Stimulated activated memory B cell treated with anti-CD40 and anti-IgM and Interleukin-4, amounts not matched to agents 10 μg/mL and 1 μg/mL and 100 μg/mL, for 72 hours (primary cell): ENCODE measurements around the gene EXOC2.

Source experiments
- ATAC-seq: fragments of 150-1000 bp; cut with Tn5 transposase; 2 replicates; pipeline ENCODE4 v1.10.0; 2021
- H3K27ac Mint-ChIP-seq: one replicate; pipeline ENCODE4 v1.8.0; 2022; ENCODE audit warnings: mild to moderate bottlenecking, mixed read lengths
- H3K27me3 Mint-ChIP-seq: one replicate; pipeline ENCODE4 v1.8.0; 2022; ENCODE audit warnings: mixed read lengths
- H3K36me3 Mint-ChIP-seq: one replicate; pipeline ENCODE4 v1.8.0; 2022; ENCODE audit warnings: mixed read lengths
- H3K4me1 Mint-ChIP-seq: one replicate; pipeline ENCODE4 v1.8.0; 2022; ENCODE audit warnings: mixed read lengths
- H3K4me3 Mint-ChIP-seq: one replicate; pipeline ENCODE4 v1.8.0; 2022; ENCODE audit warnings: mild to moderate bottlenecking, moderate library complexity, mixed read lengths
- H3K9me3 Mint-ChIP-seq: one replicate; pipeline ENCODE4 v1.8.0; 2022; ENCODE audit warnings: mixed read lengths

Gene EXOC2

DNA sequence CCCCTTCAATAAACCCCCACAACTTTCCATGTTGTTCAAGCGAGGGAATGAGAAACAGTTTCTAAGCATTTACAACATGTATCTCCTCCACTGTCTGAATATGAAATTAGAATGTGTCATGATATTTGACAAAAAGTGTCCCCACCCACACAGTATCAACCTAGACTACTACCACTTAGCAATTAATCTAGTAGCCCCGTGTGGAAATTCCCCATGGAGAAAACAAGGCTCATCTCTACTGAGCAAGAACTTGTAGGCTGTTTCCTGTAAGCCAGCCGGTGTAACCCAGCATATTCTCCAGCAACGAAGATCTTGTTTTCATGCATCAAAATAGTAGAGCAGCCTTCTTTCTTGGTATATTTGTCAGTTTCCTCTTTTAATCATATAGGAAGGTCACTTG is 186.4 kb downstream of the EXOC2 start:
- H3K9me3 Mint-ChIP-seq, result no peaks in the 10 kb centered on the region
- H3K27me3 Mint-ChIP-seq, result no peaks in the 10 kb centered on the region
- peaks cover 28% of the 10 kb centered on the region for H3K36me3 Mint-ChIP-seq
- peaks cover 64% of the 10 kb centered on the region for H3K4me1 Mint-ChIP-seq
- peak overlapping the region; percentile 69 for H3K27ac Mint-ChIP-seq
- peak; percentile 82 for ATAC-seq
- H3K4me3 Mint-ChIP-seq, result peak overlapping the region; percentile 7

DNA sequence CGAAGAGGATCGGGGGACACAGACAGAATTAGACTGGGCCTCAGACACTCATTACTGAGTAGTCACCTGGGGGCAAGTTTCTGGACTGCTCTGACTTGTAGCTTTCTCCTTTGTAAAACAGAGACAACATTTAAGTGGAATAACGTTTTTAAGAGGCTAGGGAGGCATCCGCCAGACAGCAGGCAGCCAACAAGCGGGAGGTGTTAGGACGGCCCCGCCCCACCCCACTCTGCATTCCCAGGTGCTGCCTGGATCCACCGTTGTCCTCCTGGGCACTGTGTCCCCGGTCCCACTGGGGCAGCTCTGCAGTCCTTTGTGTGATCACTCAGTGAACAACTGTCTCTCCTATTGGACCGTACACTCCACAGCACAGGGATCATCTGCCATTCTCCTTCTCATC is 187.6 kb downstream of the EXOC2 start:
- Mint-ChIP-seq H3K4me3 (no peak overlapping the region), H3K27me3 (no peaks in the 10 kb centered on the region), H3K27ac (peak overlapping the region; percentile 69), H3K36me3 (peaks cover 20% of the 10 kb centered on the region), H3K4me1 (peaks cover 64% of the 10 kb centered on the region), H3K9me3 (no peaks in the 10 kb centered on the region)
- ATAC-seq, result no peak

DNA sequence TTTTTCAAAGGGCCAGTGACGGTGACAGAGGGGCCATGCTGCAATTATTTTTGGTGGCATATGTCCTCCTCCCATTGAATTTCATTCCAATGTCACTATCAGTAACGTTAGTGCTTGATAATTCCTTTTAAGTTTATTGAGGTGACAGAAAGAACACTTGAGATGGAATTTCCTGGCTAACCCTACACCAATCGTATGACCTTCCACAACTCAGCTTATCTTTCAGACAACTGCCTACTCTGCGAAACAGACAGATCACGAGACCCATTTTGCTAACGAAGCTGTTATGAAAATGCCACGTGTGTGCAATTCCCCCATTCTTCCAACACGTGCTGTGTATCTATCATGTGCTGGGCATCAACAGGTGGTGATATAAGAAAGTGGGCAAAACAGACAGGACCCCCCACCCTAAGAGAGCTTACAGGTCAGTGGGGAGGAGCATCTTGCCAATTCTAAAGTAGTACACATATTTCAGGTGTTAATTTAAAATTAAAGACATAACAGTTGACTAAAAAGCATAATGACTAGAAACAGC is 188.4 kb downstream of the EXOC2 start:
- Mint-ChIP-seq H3K9me3 (no peaks in the 10 kb centered on the region), H3K4me1 (peaks cover 60% of the 10 kb centered on the region), H3K4me3 (no peak overlapping the region), H3K36me3 (peaks cover 20% of the 10 kb centered on the region), H3K27me3 (no peaks in the 10 kb centered on the region), H3K27ac (peak overlapping the region; percentile 50)
- no peak for ATAC-seq

DNA sequence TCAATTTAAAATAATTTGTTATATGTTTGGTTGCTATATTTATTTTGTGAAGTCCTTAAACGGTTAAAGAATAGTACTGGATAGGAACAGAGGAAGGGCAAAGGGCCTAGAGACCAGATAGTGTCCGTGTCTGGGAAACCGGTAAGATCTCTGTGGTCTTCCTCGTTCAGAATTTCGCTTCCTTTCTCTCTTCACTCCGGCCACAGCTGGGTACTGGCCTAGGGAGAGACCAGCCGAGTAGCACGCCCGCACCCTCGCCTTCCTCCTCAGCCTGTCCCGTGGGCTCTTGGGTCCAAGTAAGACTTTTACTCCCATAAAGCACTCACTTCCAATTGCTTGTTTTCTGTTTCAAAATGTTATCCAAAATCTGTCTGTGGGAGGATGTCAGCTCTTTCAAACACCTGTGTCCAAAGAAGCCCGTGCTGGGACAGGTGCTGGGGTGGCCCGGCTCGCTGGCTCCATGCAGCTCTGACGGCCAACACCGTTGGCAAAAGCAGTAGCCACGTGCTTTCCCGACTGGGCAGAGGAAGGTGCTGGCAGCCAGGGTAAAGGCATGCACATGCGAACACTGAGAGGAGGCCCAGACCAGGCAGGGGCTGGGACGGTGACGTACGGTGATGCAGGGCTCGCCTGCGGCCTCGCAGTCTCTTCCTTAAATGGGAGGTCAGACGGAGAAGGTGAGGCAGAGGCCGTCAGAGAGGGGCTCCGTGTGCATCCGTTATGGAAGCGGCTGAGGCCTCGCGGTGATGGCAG is 189.2 kb downstream of the EXOC2 start:
- Mint-ChIP-seq H3K9me3 (no peaks in the 10 kb centered on the region), H3K4me3 (no peak overlapping the region), H3K4me1 (peaks cover 61% of the 10 kb centered on the region), H3K27me3 (no peaks in the 10 kb centered on the region), H3K27ac (peak overlapping the region; percentile 50), H3K36me3 (peaks cover 20% of the 10 kb centered on the region)
- ATAC-seq, result no peak

DNA sequence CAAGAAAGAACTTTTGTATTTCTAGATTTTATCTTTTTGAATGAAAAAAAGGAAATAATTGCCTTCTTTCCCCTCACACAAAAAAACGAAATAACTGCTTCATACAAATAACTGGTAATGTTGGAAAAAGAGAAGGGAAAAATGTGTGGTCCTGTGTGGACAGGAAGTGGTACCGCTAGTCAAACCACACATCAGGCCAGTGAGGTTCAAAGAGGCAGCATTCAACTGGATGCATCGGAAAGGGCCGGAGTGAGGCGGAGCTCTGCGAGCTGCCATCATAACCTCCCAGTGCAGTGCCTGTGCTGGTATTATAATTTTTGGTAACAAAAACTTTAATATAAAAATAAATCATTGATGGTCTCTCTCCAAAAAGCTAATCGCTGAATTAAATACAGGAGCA is 190.2 kb downstream of the EXOC2 start:
- H3K4me1 Mint-ChIP-seq, result peaks cover 70% of the 10 kb centered on the region
- H3K4me3 Mint-ChIP-seq, result peak overlapping the region; percentile 96
- ATAC-seq, result no peak

DNA sequence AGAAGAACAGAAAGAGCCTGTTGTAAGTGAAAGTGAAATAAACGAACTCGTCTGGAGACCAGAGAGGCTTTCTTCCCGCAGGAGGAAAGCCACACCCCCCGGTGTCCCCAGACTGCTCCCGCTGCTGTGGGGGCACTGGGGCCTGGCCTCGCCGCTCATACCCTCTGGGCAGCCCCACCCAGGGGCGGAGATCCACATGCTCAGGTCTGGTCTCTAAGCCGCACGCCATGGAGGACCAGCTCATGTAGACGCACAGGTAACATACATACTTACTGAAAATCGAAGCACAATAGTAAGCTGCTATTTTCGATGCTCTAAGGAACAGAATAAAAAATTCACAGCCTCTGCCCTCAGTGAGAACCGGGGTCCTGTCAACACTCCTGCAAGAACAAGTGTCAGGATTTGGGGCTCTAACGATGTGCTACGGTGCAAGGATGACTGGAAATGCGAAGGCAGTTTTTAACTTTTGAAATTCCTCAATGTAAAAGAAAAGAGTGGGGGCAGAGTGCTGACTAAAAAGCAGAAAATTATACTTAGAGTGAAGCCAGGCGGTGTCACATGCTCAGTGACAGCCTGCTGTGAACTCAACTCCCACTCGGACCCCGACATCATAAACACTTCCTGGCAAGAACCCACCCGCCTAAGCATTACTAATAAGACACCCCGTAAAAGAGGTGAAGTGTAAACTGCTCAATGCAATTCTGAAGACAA is 190.9 kb downstream of the EXOC2 start:
- Mint-ChIP-seq H3K9me3 (no peaks in the 10 kb centered on the region), H3K36me3 (peaks cover 15% of the 10 kb centered on the region), H3K4me3 (peak overlapping the region; percentile 96), H3K27ac (peak overlapping the region; percentile 89), H3K27me3 (no peaks in the 10 kb centered on the region), H3K4me1 (peaks cover 65% of the 10 kb centered on the region)
- peak; percentile 83 for ATAC-seq

More for the DNA sequence above, 190.2 kb downstream of the EXOC2 start:
- Mint-ChIP-seq H3K27ac (peak overlapping the region; percentile 89), H3K36me3 (peaks cover 15% of the 10 kb centered on the region), H3K27me3 (no peaks in the 10 kb centered on the region), H3K9me3 (no peaks in the 10 kb centered on the region)

DNA sequence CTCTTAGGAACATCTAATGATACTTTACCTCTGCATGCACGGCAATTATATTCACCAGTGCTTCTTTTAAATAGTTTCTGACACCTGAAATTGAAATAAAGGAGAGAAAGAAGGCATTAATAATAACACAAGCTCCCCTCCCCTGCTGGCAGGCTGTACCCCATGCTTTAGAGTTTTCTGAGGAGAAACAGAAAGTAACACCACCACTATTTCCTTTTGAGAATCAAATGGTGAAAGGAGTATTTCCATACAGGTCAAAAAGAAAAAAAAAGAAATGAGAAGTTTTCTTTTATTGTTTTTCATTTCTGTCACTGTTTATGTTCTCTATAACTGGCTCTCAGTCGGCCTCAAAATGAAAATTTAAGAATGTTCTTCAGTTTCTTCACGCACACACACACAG is 193.3 kb downstream of the EXOC2 start:
- Mint-ChIP-seq H3K4me1 (peaks cover 47% of the 10 kb centered on the region), H3K36me3 (peaks cover 22% of the 10 kb centered on the region), H3K27me3 (no peaks in the 10 kb centered on the region), H3K9me3 (no peaks in the 10 kb centered on the region), H3K4me3 (peak overlapping the region; percentile 29), H3K27ac (peak overlapping the region; percentile 80)
- ATAC-seq, result no peak

DNA sequence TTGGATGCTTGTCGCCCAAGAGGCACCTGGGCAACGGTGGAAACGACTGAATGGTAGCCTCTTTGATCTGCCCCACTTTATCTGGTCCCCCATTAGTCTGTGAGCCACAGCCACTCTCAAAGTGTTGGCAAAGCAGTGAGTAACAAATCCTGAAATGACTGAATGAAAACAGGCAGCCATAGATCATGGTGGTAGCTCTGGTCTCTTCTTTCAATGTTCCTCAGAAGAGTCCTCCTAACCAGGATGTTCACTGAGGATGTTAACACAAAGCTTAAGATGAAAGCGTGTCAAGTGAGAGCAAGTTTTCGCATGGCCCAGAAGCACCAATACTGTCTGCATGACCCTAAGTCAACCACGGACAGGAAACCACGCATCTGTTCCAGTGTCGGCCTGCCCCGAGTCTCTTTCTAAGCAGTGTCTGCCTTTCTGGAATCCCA is 194.1 kb downstream of the EXOC2 start:
- peak; percentile 43 for ATAC-seq
- Mint-ChIP-seq H3K36me3 (peaks cover 23% of the 10 kb centered on the region), H3K9me3 (no peaks in the 10 kb centered on the region), H3K4me1 (peaks cover 42% of the 10 kb centered on the region), H3K27ac (peak overlapping the region; percentile 80), H3K4me3 (no peak overlapping the region), H3K27me3 (no peaks in the 10 kb centered on the region)

DNA sequence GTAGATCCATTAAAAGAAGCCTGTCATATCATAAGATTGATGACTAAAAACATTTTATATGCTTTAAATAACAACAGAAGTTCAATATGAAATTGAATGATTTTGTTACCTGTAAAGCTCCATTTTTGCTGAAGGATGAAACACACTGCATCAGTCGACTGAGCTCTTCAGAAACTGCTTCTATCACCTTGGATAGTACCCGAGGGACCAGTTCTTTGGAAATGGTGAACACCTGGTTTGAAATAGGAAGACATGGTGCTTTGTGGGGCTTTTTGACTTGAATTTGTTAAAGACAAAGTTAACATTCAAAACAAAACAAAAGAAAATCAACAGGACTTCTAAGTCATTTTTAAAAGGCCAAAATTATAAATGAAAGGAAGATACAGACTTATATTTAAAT is 195.7 kb downstream of the EXOC2 start:
- no peak overlapping the region for H3K4me3 Mint-ChIP-seq
- no peak overlapping the region for H3K27ac Mint-ChIP-seq
- no peak for ATAC-seq
- H3K36me3 Mint-ChIP-seq, result peaks cover 26% of the 10 kb centered on the region
- no peaks in the 10 kb centered on the region for H3K9me3 Mint-ChIP-seq
- H3K27me3 Mint-ChIP-seq, result no peaks in the 10 kb centered on the region
- H3K4me1 Mint-ChIP-seq, result peaks cover 32% of the 10 kb centered on the region

DNA sequence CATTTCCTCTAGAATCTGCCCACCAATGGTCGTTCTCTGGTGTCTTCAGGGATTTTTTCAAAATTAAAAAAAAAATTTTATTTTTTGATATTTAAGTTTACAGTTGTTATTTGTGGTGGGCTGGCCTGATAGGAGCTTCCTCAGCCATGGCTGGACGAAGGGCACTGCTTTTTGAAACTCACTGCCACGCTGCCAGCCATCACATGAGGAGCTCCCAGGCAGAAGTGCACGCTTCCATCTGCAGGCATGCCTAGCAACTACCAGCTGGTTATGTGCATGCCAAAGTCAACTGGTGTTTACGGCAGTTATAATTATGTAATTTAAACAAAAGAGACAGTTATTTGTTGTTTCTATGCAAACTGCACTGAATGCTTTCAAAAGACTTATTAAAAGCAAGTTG is 196.3 kb downstream of the EXOC2 start:
- Mint-ChIP-seq H3K27me3 (no peaks in the 10 kb centered on the region), H3K27ac (no peak overlapping the region), H3K4me1 (peaks cover 28% of the 10 kb centered on the region), H3K36me3 (peaks cover 30% of the 10 kb centered on the region), H3K4me3 (no peak overlapping the region), H3K9me3 (no peaks in the 10 kb centered on the region)
- ATAC-seq, result no peak

DNA sequence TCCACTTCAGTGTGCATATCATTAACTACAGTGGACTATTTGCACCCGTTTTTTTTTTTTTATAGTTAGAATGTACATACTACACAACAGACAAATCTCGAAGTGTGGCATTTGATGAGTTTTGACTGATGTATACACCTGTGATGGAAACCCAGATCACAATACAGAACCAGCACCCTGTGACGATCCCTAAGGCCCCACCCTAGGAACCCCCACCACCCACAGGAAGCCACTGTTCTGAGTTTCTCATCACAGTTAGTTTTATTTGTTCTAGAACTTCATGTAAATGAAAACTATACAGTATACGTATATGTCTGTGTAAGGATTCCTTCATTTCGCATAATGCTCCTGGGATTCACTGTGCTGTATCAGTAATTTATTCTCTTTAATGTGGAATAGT is 198.5 kb downstream of the EXOC2 start:
- peaks cover 30% of the 10 kb centered on the region for H3K36me3 Mint-ChIP-seq
- H3K9me3 Mint-ChIP-seq, result no peaks in the 10 kb centered on the region
- H3K4me1 Mint-ChIP-seq, result peaks cover 39% of the 10 kb centered on the region
- ATAC-seq, result no peak
- H3K27me3 Mint-ChIP-seq, result no peaks in the 10 kb centered on the region
- no peak overlapping the region for H3K4me3 Mint-ChIP-seq
- peak overlapping the region; percentile 53 for H3K27ac Mint-ChIP-seq

DNA sequence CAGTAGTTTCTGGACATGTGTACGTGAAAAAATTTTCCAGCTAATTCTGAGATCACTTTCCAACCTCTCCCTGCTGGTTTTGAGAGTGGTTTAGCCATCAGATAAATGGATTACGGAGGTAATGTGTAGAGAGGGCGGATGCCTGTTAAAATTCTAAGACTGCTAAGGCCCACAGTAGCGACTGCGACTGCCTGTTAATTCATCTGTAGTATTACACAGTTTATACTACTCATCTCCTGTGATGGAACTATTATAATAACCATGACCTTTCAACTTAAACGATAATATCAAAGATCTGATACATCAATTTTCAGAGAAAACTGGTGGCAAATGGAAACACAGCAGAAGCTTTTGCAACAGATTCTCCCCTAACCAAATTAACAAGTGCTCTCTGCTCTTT is 199.1 kb downstream of the EXOC2 start:
- Mint-ChIP-seq H3K9me3 (no peaks in the 10 kb centered on the region), H3K36me3 (peaks cover 30% of the 10 kb centered on the region), H3K27ac (peak overlapping the region; percentile 53), H3K27me3 (no peaks in the 10 kb centered on the region), H3K4me1 (peaks cover 39% of the 10 kb centered on the region), H3K4me3 (no peak overlapping the region)
- ATAC-seq, result no peak

DNA sequence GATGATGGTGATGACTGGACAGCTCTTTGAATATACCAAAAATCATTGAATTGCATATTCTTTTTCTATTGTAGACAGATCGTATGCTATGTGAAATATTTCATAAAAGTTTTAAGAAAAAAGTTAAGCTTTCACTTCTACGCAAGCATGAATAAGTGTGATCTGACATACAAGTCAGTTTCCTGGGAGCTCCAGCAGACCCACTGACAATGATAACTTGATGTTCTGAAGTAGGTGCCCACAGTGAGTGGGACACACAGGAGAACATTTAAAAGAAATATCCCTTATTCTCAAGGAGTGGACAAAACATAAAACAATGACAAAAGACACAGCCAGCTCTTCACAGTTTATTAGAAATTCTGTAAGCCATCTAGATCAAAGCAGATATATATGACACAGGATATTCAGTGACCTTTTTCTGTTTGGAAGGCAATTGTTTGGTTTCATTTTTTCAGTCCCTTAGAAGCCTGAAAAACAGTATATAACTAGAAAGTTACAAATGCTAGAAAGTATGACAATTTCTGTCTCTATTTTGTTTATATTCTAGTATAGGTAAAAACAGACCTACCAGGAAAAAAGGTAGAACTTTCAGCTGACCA is 200.0 kb downstream of the EXOC2 start:
- Mint-ChIP-seq H3K27me3 (no peaks in the 10 kb centered on the region), H3K9me3 (no peaks in the 10 kb centered on the region), H3K27ac (peak overlapping the region; percentile 63), H3K4me3 (no peak overlapping the region), H3K36me3 (peaks cover 30% of the 10 kb centered on the region), H3K4me1 (peaks cover 32% of the 10 kb centered on the region)
- ATAC-seq, result no peak

DNA sequence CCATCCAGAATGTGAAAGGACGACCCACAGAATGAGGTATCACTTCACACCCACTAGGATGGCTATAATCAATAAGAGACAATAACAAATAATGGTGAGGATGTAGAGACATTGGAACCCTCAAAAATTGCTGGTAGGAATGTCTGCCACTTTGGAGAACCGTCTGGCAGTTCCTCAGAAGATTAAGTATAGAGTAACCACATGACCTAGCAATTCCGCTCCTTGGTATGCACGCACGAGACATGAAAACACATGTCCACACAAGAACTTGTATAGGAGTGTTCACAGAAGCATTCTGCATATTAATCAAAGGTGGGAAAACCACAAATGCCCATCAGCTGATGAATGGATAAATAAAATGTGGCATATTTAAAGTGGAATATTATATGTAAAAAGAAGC is 200.8 kb downstream of the EXOC2 start:
- Mint-ChIP-seq H3K9me3 (no peaks in the 10 kb centered on the region), H3K27me3 (no peaks in the 10 kb centered on the region), H3K4me3 (no peak overlapping the region), H3K36me3 (peaks cover 31% of the 10 kb centered on the region), H3K4me1 (peaks cover 34% of the 10 kb centered on the region), H3K27ac (peak overlapping the region; percentile 63)
- ATAC-seq, result no peak

DNA sequence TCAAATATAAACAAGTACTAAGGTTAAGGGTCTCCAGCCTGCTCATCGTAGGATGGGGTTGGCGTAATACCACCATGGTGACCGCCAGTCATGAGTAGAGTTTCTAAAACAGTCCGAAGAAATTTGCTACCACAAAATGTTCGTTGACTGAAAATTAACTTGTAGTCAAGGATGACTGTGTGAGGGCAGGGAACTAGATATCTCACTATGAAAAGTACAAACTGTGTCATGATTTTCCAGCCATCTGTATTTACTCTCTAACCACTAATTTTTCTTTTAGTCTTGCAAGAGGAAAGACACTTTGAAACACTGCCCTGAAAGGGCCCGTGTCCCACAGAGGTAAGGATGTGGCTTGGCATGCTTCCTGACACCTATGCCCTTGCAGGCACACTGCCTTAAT is 201.7 kb downstream of the EXOC2 start:
- no peaks in the 10 kb centered on the region for H3K9me3 Mint-ChIP-seq
- peak overlapping the region; percentile 63 for H3K27ac Mint-ChIP-seq
- H3K27me3 Mint-ChIP-seq, result no peaks in the 10 kb centered on the region
- no peak for ATAC-seq
- H3K4me3 Mint-ChIP-seq, result no peak overlapping the region
- H3K36me3 Mint-ChIP-seq, result peaks cover 38% of the 10 kb centered on the region
- peaks cover 38% of the 10 kb centered on the region for H3K4me1 Mint-ChIP-seq
